ENCODE results near the gene OTOG.
A peak's percentile ranks its signal among the peaks of the same experiment; 100 is the strongest.
"Not testable (repeated sequence)": the region's sequence is repeated elsewhere in the genome, so short reads cannot be mapped to it uniquely, and the experiment has no call there.

OTOG gene

DNA sequence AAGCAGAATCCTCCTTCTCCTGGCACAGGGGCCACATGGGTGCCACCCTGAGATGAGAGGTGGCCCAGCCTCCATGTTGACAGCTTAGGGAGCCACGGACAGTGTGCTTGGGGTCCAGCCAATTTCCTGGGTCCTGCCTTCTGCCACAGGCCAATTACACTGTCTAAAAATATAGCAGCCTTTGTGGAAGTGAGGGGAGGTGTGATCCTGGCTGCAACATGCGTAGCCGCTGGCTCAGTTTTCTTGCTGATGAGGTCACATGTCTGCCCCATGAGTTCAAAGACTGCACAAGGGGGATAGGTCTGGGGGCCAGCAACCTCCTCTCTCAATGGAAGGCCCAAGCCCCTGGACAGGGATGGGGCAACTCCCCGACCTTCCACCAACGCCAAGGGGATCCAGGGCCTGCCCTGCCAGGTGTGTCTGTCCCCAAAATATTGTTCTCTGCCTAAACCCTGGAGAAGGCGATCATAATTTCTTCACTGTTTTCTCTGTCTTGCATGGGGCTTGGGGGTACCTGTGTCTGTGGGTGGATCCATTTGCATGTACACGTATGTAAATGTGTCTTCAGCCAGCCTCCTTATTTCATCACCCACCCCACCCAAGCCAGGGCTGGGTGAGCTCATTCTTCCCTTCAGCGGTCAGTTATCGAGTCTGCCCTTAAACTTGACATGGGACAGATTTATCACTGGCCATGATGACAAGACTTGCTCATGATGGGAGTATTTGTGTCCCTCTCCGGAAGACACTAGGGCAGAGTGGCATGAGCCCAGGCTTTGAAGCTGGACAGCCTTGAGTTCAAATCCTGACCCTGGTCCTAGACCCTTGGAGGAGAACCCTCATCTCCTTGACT is 59.4 kb downstream of the OTOG start:
- DNase-seq = peak; percentile 10

DNA sequence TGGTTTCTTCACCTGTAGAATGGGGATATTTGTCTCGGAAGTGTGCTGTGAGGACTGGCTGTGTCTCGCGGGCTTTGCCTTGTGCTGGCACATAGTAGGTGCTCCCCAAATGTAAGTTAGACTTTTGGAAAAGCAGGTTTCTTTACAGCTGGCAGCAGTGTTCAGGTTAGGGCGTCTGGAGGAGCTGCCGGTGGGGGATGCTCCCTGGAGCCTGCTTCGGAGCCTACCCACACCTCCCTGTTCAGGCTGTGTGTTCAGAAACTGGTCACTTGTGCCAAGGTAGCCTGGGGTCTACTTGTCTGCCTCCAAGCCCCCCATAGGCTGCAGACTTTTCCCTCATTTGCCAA is 60.0 kb downstream of the OTOG start:
- DNase-seq = no peak

DNA sequence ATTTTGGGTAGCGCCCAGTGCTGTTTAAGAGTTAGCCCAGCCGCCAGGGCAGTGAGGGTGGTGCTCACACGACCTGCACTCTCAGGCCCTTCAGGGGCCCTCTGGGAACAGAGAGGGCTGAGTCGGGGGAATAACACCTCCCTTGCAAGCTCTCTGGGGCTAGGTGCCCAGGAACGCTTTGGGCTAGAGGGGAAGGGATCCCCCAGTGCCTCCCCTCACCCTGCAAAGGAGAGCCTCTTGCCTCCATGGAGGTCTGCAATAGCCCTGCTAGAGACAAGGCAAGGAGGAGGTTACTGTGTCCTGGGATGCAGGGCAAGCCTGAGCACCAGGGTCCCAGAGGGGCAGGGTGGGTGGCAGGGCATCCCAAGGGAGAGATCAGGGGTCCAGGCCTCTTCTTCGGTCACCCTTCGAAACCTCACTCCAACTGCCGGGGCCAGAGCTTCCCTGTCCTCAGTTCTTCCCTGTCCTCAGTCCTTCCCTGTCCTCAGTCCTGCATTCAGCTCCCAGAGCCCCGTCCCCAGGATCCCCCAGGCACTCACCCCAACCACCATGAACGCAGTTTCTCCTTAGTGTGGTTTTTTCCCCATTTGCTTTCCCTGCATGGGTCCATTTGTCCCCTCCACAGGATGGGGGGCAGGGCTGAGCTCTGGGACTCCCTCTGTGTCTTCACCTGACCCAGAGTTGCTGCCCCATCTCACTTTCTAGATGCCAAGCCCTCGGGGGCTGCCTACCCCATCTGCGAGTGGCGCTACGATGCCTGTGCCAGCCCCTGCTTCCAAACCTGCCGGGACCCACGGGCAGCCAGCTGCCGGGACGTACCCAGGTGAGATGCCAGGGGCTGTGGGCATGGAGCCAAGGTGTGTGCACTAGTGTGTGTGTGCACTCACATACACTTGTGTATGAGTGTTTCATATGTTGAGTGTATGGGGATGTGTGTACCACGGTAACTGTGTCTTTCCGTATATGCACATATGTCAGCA is 60.8 kb downstream of the OTOG start:
- no peak for DNase-seq

DNA sequence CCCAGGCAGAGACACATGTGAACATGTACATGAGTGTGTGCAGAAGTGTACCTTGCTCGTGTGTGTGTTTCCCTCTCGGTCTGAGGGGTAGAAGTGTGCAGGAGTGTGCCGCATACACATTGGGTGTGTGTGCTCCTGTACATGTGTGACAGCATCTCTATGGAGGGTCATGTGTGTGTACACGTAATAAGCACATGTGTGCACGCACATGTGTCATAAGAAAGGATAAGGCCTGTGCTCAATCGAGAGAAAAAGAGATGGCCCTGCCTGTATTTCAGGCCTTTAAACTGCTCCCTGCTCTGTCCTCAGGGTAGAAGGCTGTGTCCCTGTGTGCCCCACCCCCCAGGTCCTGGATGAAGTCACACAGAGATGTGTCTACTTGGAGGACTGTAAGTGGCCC is 61.8 kb downstream of the OTOG start:
- no peak for DNase-seq

DNA sequence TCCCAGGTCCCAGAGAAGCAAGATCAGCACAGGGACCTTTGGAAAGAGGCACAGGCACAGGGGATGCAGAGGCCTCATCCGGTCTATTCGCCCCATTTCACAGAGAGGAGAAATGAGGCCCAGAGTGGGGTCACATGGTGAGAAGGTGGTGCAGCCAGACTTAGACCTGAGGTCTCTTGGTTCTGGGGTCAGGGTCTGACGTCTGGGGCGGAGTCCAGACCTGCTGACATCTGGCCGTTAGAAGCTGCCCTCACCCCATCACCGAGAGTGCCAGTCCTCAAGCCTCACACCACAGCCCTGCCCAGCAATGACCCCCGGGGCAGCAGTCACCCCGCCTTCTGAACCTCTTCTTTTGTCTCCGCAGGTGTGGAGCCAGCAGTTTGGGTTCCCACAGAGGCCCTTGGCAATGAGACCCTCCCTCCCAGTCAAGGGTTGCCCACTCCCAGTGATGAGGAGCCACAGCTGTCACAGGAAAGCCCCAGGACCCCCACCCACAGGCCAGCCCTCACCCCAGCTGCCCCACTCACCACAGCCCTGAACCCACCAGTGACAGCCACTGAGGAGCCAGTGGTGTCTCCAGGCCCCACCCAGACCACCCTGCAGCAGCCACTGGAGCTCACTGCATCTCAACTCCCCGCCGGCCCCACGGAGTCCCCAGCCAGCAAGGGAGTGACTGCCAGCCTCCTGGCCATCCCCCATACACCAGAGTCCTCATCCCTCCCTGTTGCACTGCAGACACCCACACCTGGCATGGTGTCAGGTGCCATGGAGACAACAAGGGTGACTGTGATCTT is 62.4 kb downstream of the OTOG start:
- no peak for DNase-seq

DNA sequence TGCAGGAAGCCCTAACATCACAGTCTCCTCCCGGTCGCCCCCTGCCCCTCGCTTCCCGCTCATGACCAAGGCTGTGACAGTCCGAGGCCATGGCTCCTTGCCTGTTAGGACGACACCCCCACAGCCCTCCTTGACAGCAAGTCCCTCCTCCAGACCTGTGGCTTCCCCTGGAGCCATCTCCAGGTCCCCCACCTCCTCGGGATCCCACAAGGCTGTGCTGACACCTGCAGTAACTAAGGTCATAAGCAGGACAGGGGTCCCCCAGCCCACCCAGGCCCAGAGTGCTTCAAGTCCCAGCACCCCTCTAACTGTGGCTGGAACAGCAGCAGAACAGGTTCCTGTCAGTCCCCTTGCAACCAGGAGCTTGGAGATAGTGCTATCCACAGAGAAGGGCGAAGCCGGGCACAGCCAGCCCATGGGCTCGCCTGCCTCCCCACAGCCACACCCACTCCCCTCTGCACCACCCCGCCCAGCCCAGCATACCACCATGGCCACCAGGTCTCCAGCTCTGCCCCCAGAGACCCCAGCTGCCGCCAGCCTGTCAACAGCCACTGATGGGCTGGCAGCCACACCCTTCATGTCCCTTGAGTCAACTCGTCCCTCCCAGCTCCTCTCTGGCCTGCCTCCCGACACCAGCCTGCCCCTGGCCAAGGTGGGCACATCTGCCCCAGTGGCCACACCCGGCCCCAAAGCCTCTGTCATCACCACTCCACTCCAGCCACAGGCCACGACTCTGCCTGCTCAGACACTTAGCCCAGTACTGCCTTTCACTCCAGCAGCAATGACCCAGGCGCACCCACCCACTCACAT is 63.2 kb downstream of the OTOG start:
- peak; percentile 37 for DNase-seq

DNA sequence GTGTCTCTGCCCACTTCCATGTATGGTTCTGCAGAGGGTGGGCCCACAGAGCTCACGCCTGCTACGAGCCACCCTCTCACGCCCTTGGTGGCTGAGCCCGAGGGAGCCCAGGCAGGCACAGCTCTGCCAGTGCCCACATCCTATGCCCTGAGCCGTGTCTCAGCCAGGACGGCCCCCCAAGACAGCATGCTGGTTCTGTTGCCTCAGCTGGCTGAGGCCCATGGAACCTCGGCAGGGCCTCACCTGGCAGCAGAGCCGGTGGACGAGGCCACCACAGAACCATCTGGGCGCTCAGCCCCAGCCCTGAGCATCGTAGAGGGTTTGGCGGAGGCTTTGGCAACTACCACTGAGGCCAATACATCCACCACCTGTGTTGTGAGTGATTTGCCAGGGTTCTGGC is 64.0 kb downstream of the OTOG start:
- peak; percentile 9 for DNase-seq

DNA sequence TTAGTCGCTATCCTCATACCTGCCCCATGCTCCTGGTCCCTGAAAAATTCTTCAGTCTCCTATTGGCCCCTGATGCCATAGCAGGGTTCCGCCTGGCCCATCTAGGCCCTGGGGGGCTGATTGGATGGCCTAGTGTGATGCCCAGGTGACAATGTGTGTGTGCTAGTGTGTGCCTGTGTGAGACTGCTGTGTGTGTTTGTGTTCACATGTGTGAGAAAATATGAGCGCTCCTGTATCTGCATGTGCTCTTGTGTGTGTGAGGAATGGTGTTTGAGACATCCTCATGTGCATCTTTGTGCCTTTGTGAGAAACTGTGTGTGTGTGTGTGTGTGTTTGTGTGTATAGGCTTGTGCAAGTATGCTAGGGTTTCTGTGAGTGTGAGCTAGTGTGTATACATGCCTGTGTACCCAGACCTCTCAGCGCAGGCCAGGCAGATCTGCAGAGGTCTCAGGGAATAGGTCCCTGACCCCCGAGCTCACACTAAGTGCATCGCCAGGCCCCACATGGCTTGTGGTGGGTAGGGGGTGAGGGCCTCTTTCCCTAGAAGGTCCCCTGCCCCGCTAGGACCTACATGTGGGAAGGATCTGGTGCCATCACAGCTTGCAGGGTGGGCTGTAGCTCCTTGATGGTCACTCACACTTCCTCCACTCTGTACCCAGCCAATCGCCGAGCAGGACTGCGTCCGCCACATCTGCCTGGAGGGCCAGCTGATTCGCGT is 64.6 kb downstream of the OTOG start:
- no peak for DNase-seq

DNA sequence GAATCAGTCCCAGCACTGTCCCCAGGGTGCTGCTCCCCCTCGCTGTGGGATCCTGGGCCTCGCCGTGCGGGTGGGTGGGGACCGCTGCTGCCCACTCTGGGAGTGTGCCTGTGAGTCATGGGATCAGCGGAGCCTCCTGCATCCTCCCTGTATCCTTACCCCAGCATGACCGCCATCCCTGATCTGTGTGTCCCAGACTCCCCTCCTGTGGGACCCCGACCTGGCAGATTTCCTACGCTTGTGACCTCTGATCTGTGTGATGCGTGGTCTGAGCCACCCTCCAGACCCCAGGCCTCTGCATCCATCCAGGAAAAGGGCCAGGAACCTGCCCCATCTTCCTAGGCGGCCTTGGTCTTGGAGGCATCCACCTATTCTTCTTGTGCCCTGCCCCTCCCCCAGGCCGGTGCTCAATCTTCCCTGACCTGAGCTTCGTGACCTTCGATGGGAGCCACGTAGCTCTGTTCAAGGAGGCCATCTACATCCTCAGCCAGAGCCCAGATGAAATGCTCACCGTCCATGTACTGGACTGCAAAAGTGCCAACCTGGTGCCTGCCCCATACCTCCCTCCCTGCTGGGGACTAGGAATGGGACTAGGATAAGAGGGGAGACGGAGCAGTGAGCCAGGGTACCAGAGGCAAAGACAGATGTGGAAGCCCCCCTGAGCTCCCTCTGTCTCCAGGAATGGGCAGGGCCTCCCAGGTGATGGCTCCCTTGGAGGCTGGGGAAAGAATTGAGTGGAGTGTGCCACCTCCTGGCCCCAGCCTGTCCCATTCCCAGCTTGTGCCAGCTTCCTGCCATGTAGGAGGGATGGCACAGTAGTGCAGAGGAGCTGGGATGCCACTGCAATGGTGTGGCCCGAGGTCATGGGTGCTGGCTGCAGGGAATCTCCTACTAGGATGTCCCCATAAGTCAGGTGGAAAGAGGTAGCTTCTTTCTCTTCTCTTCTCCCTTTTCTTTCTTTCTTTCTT is 65.4 kb downstream of the OTOG start:
- DNase-seq = no peak

DNA sequence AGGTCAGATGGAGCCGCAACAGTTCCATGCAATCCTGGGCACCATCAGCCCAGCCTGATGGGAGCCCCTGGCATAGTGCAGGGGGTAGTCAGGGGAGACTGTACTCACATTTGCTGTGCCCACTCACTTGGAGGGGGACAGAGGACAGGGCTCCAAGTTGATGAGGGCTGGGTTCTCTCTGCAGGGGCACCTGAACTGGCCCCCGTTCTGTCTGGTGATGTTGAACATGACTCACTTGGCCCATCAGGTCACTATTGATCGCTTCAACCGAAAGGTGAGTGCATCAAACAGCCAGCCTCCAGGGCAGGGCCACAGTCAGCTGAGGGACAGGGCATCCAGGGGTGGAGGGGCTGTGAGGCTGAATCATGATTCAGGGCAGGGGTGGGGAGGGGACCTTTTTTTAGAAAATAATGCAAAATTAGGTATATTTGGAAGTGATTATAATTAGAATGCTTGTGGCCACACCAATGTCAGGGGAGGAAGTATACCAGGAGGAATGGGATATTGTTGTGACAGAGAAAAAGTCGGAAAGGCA is 66.4 kb downstream of the OTOG start:
- no peak for DNase-seq

DNA sequence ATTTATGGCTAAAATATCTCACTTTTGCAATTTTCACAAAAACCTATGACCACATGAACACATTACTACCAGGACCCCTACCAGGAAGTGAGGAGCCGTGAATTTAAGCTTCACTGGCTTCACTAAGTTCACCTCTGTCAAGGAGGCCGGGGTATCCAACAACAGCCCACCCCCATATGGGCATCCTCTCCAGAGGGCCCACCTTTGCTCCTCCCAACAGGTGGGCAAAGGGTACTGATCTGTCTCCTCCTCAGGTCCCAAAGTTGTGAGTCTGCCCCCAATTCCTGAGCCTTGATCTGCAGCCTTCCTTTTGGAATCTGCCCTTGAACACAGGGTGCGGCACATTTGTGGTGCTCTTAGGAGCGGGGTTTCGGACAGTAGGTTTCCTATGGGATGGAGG is 66.9 kb downstream of the OTOG start:
- DNase-seq = no peak

DNA sequence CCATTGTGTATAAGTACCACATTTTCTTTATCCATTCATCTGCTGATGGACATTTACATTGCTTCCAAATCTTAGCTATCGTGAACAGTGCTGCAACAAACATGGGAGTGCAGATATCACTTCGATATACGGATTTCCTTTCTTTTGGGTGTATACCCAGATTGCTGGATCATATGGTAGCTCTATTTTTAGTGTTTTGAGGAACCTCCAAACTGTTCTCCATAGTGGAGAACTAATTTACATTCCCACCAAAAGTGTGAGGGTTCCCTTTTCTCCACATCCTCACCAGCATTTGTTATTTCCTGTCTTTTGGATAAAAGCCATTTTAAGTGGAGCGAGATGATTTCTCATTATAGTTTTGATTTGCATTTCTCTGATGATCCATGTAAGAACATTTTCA is 75.7 kb downstream of the OTOG start:
- not testable (repeated sequence) for DNase-seq

DNA sequence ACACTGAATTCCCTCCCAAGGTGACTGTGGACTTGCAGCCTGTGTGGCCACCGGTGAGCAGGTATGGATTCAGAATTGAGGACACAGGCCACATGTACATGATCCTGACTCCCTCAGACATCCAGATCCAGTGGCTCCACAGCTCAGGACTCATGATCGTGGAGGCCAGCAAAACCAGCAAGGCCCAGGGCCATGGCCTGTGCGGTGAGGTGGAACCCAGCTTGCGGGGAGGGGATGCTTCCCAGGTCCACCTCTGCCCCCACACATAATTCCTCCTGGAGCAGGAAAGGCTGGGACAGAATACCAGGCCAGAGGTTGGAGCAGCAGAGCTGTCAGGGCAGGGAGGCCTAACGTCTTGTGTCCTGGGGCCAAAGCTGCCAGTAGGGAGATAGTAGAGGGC is 82.1 kb downstream of the OTOG start:
- no peak for DNase-seq

DNA sequence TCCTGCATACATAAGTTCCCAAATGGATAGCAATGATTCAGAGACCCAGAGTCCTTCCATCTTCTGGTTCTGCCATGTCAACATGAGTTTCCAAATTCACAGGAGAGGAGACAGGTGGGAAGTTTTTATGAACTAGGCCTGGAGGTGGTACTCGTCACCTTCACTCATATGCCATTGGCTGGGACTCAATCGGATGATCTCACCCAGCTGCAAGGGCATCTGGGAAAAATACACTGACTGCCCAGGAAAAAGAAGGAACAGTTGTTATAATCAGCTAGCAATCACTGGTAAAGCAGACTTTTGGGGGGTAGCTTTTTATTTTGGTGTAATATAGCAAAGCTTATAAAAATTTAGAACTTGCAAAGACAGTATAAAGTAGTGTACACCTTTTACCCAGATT is 83.9 kb downstream of the OTOG start:
- DNase-seq = no peak

DNA sequence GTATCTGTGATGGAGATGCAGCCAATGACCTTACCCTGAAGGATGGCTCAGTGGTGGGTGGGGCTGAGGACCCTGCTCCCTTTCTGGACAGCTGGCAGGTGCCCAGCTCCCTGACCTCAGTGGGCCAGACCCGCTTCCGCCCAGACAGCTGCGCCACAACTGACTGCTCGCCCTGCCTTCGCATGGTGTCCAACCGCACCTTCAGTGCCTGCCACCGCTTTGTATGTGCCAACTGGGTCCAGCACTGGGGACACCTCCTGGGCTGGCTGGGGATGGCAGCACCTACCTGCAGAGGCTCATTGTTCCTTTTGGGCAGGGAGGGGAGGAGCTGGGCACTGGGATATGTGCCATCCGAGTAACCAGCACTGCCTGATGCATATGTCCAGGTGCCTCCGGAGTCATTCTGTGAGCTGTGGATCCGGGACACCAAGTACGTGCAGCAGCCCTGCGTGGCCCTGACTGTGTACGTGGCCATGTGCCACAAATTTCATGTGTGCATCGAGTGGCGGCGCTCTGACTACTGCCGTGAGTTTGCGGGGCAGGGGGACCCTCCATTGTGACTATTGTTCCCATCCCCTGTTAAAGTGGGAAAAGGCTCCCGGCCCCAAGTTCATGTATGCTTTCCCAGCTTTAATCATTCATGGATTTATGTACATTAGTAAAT is 84.8 kb downstream of the OTOG start:
- no peak for DNase-seq

DNA sequence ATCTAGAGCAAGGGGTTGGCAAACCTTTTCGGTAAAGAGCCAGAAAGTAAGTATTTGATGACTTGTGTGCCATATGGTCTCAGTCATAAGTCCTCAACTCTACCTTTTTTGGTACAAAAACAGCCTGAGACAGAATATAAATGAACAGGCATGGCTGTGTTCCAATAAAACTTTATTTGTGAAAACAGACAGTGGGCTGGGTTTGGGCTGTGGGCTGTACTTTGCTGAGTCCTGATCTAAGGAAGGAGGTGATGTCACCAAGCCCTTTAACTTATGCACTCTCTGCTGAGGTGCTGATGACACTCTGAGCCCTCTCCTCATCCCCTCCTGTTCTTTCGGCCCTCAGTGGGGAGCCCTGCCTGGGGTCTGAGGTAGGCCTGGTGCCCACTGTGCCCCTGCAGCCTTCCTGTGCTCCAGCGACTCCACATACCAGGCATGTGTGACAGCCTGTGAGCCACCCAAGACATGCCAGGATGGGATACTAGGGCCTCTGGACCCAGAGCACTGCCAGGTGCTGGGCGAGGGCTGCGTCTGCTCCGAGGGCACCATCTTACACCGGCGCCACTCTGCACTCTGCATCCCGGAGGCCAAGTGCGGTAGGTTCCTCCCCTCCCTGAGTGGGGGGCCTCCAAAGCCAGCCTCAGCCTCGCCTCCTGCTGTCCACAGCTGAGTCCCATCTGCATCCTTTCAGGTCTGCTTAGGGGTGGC is 86.4 kb downstream of the OTOG start:
- DNase-seq = no peak

DNA sequence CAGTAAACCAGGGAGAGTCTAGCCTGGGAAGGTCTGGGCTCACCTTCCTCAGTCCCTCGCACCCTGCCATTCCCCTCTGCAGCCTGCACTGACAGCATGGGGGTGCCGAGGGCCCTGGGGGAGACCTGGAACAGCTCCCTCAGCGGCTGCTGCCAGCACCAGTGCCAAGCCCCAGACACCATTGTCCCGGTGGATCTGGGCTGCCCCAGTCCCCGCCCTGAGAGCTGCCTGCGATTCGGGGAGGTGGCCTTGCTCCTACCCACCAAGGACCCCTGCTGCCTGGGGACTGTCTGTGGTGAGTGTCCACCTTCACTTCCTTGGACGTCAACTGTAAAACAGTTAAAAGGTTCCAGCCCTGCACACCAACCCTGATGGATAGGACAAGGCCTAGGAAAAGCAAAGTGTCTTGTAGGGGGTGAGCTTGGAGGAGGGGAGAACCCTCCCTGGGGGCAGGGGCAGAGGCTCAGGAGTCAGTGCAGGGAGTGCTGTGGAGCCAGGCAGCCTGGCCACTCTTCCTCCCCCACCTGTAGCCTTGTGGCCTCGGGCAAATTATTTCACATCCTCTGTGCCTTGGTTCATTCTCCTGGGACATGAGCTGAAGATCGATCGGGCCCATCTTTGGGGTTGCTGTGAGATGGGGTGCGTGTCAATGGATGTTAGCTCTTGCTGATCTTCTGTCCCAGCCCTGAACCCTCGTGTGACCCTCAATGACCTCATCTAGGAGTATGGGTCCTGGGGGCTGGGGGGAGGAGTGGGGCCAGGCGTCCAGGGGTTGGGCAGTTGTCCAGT is 87.1 kb downstream of the OTOG start:
- no peak for DNase-seq

Measured in femur (tissue), 1 donor.